Central memory CD8-positive, alpha-beta T cell (primary cell): ENCODE data around the gene BLM.

Source experiments
- ATAC-seq: fragments of 150-1000 bp; cut with Tn5 transposase; replicated peaks from 2 replicates; pipeline ENCODE4 v1.10.0; 2022; ENCODE audit warnings: mild to moderate bottlenecking, moderate FRiP score, moderate number of reproducible peaks; ENCODE audit not compliant: poor library complexity, severe bottlenecking; ENCODE audit errors: extremely low read depth
- DNase-seq, 2 donors: peaks; one replicate each; pipeline ENCODE4 v3.0.0; 2021; ENCODE audit warnings: low spot score in 2 of 2
- H3K27ac Mint-ChIP-seq: one replicate; pipeline ENCODE4 v1.8.0; 2022; ENCODE audit warnings: low read depth, mild to moderate bottlenecking, moderate library complexity, mixed read lengths
- H3K27me3 Mint-ChIP-seq: one replicate; pipeline ENCODE4 v1.8.0; 2022; ENCODE audit warnings: mixed read lengths
- H3K36me3 Mint-ChIP-seq: one replicate; pipeline ENCODE4 v1.8.0; 2022; ENCODE audit warnings: mild to moderate bottlenecking, moderate library complexity, mixed read lengths; ENCODE audit not compliant: insufficient read depth
- H3K4me1 Mint-ChIP-seq: one replicate; pipeline ENCODE4 v1.8.0; 2022; ENCODE audit warnings: mixed read lengths
- H3K4me3 Mint-ChIP-seq: one replicate; pipeline ENCODE4 v1.8.0; 2022; ENCODE audit warnings: mild to moderate bottlenecking, moderate library complexity, mixed read lengths
- H3K9me3 Mint-ChIP-seq: one replicate; pipeline ENCODE4 v1.8.0; 2022; ENCODE audit warnings: mixed read lengths

BLM gene

DNA sequence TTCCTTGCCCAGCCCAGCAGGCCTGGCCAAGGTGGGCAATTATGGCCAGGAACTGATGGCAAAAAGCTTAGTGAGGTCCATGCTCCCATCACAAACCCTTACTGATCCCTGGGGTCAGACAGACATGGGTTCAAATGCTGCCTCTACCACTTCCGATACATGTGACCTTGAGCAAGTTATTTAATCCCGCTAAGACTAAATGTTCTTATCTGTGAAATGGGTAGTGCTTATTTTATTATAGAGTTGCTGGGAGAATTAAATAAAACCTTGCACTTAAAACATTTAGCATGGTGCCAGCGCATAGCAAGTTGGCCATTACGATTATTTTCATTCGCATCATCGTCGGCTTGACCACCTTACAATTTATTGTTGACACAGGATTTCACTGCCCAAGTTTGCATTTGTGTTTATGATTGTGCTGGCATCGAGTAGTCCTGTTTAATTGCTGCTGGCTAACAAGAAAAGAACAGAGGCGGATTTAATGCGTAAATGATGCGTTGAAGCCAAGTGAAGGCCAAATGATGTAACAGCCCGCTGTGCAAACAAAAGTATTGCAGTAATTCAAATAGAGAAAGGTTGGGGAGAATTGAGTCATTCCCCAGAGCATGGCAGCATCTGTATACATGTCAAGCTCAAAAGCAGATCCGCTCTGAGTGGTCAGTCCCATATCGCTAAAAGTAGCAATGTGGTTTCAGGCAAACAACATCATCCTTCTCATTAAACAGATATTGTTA is 144.0 kb downstream of the BLM start:
- Mint-ChIP-seq H3K36me3 (no peaks in the 10 kb centered on the region), H3K9me3 (no peaks in the 10 kb centered on the region), H3K4me3 (no peak overlapping the region), H3K4me1 (peaks cover 10% of the 10 kb centered on the region), H3K27ac (no peak overlapping the region), H3K27me3 (peaks cover 9% of the 10 kb centered on the region)
- no peak for DNase-seq
- ATAC-seq, result no peak

GRCh38 chr15:90862487-90862886 is 145.3 kb downstream of the BLM start:
- no peaks in the 10 kb centered on the region for H3K36me3 Mint-ChIP-seq
- no peak overlapping the region for H3K27ac Mint-ChIP-seq
- no peak overlapping the region for H3K4me3 Mint-ChIP-seq
- DNase-seq (no peak), ATAC-seq (no peak)
- H3K4me1 Mint-ChIP-seq, result no peaks in the 10 kb centered on the region
- H3K9me3 Mint-ChIP-seq, result no peaks in the 10 kb centered on the region
- H3K27me3 Mint-ChIP-seq, result peaks cover 22% of the 10 kb centered on the region

- H3K27me3 Mint-ChIP-seq, result peaks cover 26% of the 10 kb centered on the region
- ATAC-seq (no peak), DNase-seq (no peak)
- H3K27ac Mint-ChIP-seq, result no peak overlapping the region
- no peak overlapping the region for H3K4me3 Mint-ChIP-seq
- H3K9me3 Mint-ChIP-seq, result no peaks in the 10 kb centered on the region
- no peaks in the 10 kb centered on the region for H3K36me3 Mint-ChIP-seq
- H3K4me1 Mint-ChIP-seq, result peaks cover 3% of the 10 kb centered on the region
These were observed 146.0 kb downstream of the BLM start for GRCh38 chr15:90862964-90863778.

GRCh38 chr15:90863987-90864386 is 146.8 kb downstream of the BLM start:
- DNase-seq, result no peak
- no peak overlapping the region for H3K4me3 Mint-ChIP-seq
- no peak for ATAC-seq
- no peaks in the 10 kb centered on the region for H3K36me3 Mint-ChIP-seq
- H3K4me1 Mint-ChIP-seq, result peaks cover 8% of the 10 kb centered on the region
- peaks cover 26% of the 10 kb centered on the region for H3K27me3 Mint-ChIP-seq
- H3K27ac Mint-ChIP-seq, result no peak overlapping the region
- no peaks in the 10 kb centered on the region for H3K9me3 Mint-ChIP-seq

- H3K36me3 Mint-ChIP-seq, result no peaks in the 10 kb centered on the region
- H3K27me3 Mint-ChIP-seq, result peaks cover 26% of the 10 kb centered on the region
- no peak overlapping the region for H3K4me3 Mint-ChIP-seq
- no peak overlapping the region for H3K27ac Mint-ChIP-seq
- H3K4me1 Mint-ChIP-seq, result peaks cover 9% of the 10 kb centered on the region
- ATAC-seq (no peak), DNase-seq (no peak)
- H3K9me3 Mint-ChIP-seq, result no peaks in the 10 kb centered on the region
These were observed 147.4 kb downstream of the BLM start for GRCh38 chr15:90864507-90864906.

DNA sequence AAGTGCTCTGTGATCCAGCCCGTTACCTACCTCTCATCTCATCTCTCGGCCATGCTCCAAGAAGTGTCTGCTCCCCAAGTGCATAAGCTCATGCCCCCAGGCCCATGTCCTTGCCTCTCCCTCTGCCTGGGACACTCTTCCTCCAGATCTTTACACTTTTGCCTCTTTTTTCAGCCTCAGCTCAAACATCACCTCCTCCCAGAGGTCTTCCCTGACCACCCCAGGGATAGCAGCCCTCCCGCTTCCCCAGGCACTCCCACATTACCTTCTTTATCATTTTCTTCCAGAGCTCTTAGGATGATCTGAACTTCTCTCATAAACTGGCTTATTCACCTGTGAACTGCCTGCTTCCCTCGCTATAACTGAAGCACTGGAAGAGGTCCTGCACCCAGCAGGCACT is 148.6 kb downstream of the BLM start:
- no peak overlapping the region for H3K4me3 Mint-ChIP-seq
- ATAC-seq, result no peak
- no peaks in the 10 kb centered on the region for H3K9me3 Mint-ChIP-seq
- peaks cover 21% of the 10 kb centered on the region for H3K4me1 Mint-ChIP-seq
- H3K27me3 Mint-ChIP-seq, result peaks cover 26% of the 10 kb centered on the region
- DNase-seq, result no peak
- no peak overlapping the region for H3K27ac Mint-ChIP-seq
- H3K36me3 Mint-ChIP-seq, result peaks cover 4% of the 10 kb centered on the region
